ENCODE results near the gene GMDS. TPM values are rescaled to one million over a fixed set of nuclear protein-coding genes. Genes with fewer than 3 reads are reported as not detected.
"Not testable (repeated sequence)": the region's sequence is repeated elsewhere in the genome, so short reads cannot be mapped to it uniquely, and the experiment has no call there.

Gene GMDS
- total RNA-seq, 1 donor from 2014 or later: 34.0 TPM

- DNase-seq (ENCODE audit: low spot score): no peak
- Mint-ChIP-seq H3K4me1 (ENCODE audit: low read depth) (peaks cover 24% of the 10 kb centered on the region), H3K27me3 (ENCODE audit: low read depth) (no peaks in the 10 kb centered on the region), H3K9me3 (ENCODE audit: low read depth) (peaks cover 13% of the 10 kb centered on the region), H3K4me3 (ENCODE audit: unreplicated experiment) (no peak overlapping the region), H3K36me3 (ENCODE audit: low read depth) (peaks cover 6% of the 10 kb centered on the region), H3K27ac (ENCODE audit: unreplicated experiment) (no peak overlapping the region)
- TF ChIP-seq CTCF (IDR thresholded peaks at IDR 0.05): no peak
Observed at GRCh38 chr6:1758076-1758679, 487.2 kb downstream of the GMDS start.

GRCh38 chr6:1757131-1757530 lies 488.3 kb downstream of the GMDS start:
- no peak for TF ChIP-seq CTCF (IDR thresholded peaks at IDR 0.05)
- DNase-seq (ENCODE audit: low spot score): no peak
- Mint-ChIP-seq H3K4me3 (ENCODE audit: unreplicated experiment) (no peak overlapping the region), H3K36me3 (ENCODE audit: low read depth) (peaks cover 14% of the 10 kb centered on the region), H3K27me3 (ENCODE audit: low read depth) (no peaks in the 10 kb centered on the region), H3K4me1 (ENCODE audit: low read depth) (peaks cover 16% of the 10 kb centered on the region), H3K27ac (ENCODE audit: unreplicated experiment) (no peak overlapping the region), H3K9me3 (ENCODE audit: low read depth) (peaks cover 23% of the 10 kb centered on the region)

- peaks cover 10% of the 10 kb centered on the region for H3K4me1 Mint-ChIP-seq (ENCODE audit: low read depth)
- no peak overlapping the region for H3K27ac Mint-ChIP-seq (ENCODE audit: unreplicated experiment)
- DNase-seq (ENCODE audit: low spot score): no peak
- H3K27me3 Mint-ChIP-seq (ENCODE audit: low read depth): no peaks in the 10 kb centered on the region
- H3K4me3 Mint-ChIP-seq (ENCODE audit: unreplicated experiment): no peak overlapping the region
- H3K9me3 Mint-ChIP-seq (ENCODE audit: low read depth): peaks cover 25% of the 10 kb centered on the region
- no peak for TF ChIP-seq CTCF (IDR thresholded peaks at IDR 0.05)
- peaks cover 17% of the 10 kb centered on the region for H3K36me3 Mint-ChIP-seq (ENCODE audit: low read depth)
Observed at GRCh38 chr6:1756472-1757129, 488.8 kb downstream of the GMDS start.

- Mint-ChIP-seq H3K36me3 (ENCODE audit: low read depth) (peaks cover 17% of the 10 kb centered on the region), H3K9me3 (ENCODE audit: low read depth) (peaks cover 25% of the 10 kb centered on the region)
- not testable (repeated sequence) for DNase-seq (ENCODE audit: low spot score); H3K27ac Mint-ChIP-seq (ENCODE audit: unreplicated experiment); H3K4me1 Mint-ChIP-seq (ENCODE audit: low read depth); H3K4me3 Mint-ChIP-seq (ENCODE audit: unreplicated experiment); H3K27me3 Mint-ChIP-seq (ENCODE audit: low read depth)
Observed at GRCh38 chr6:1751063-1751462, 494.3 kb downstream of the GMDS start.

- Mint-ChIP-seq H3K4me1 (ENCODE audit: low read depth) (peaks cover 29% of the 10 kb centered on the region), H3K4me3 (ENCODE audit: unreplicated experiment) (no peak overlapping the region), H3K9me3 (ENCODE audit: low read depth) (peaks cover 19% of the 10 kb centered on the region), H3K36me3 (ENCODE audit: low read depth) (peaks cover 17% of the 10 kb centered on the region), H3K27ac (ENCODE audit: unreplicated experiment) (no peak overlapping the region), H3K27me3 (ENCODE audit: low read depth) (no peaks in the 10 kb centered on the region)
- DNase-seq (ENCODE audit: low spot score): no peak
- no peak for TF ChIP-seq CTCF (IDR thresholded peaks at IDR 0.05)
Observed at GRCh38 chr6:1749041-1749440, 496.4 kb downstream of the GMDS start.

GRCh38 chr6:1747531-1747930 lies 497.9 kb downstream of the GMDS start:
- TF ChIP-seq CTCF (IDR thresholded peaks at IDR 0.05): no peak
- H3K27me3 Mint-ChIP-seq (ENCODE audit: low read depth): no peaks in the 10 kb centered on the region
- no peak overlapping the region for H3K27ac Mint-ChIP-seq (ENCODE audit: unreplicated experiment)
- H3K9me3 Mint-ChIP-seq (ENCODE audit: low read depth): peaks cover 6% of the 10 kb centered on the region
- no peak for DNase-seq (ENCODE audit: low spot score)
- peaks cover 36% of the 10 kb centered on the region for H3K4me1 Mint-ChIP-seq (ENCODE audit: low read depth)
- no peak overlapping the region for H3K4me3 Mint-ChIP-seq (ENCODE audit: unreplicated experiment)
- peaks cover 6% of the 10 kb centered on the region for H3K36me3 Mint-ChIP-seq (ENCODE audit: low read depth)
